Measurements from ENCODE around the gene CHDH. TPM values are rescaled to one million over a fixed set of nuclear protein-coding genes. Genes with fewer than 3 reads are reported as not detected.
A peak's percentile ranks its signal among the peaks of the same experiment; 100 is the strongest.

The CHDH gene
- total RNA-seq, 8 experiments from 2014 or later, result 0.27 to 2.8 (median 0.56) TPM

GRCh38 chr3:53780171-53780570, 66.0 kb downstream of the CHDH start:
- ATAC-seq (replicated peaks in 6 of 8), result no peak
- H3K27ac ChIP-seq, result no peak overlapping the region
- H3K4me1 ChIP-seq (replicated peaks in 1 of 2), result peaks cover 0 to 5% of the 10 kb centered on the region in 2 donors
- in situ Hi-C loops (cut with MboI; ENCODE audit: low pct_unique_long_range_greater_than_20kb in 2 of 9, low sequenced_read_pairs in 9 of 9, unreplicated experiment in 9 of 9), result no loop called here
- no peak overlapping the region for H3K4me3 ChIP-seq
- 33 to 89% (median 59%) methylated on average over 1 to 4 of the region's 4 CpGs; no CpG with 5 or more reads in 2 of the 10 experiments for WGBS, 10 experiments

GRCh38 chr3:53778153-53778552, 68.1 kb downstream of the CHDH start:
- 54 to 100% (median 73%) methylated on average over 1 to 3 of the region's 3 CpGs for WGBS, 10 experiments
- in situ Hi-C loops (cut with MboI; ENCODE audit: low pct_unique_long_range_greater_than_20kb in 2 of 9, low sequenced_read_pairs in 9 of 9, unreplicated experiment in 9 of 9), result no loop called here

GRCh38 chr3:53777468-53777867, 68.8 kb downstream of the CHDH start:
- ATAC-seq (replicated peaks in 6 of 8), result no peak
- in situ Hi-C loops (cut with MboI; ENCODE audit: low pct_unique_long_range_greater_than_20kb in 2 of 9, low sequenced_read_pairs in 9 of 9, unreplicated experiment in 9 of 9), result no loop called here
- Histone ChIP-seq H3K4me3 (no peak overlapping the region), H3K4me1 (replicated peaks in 1 of 2) (peaks cover 0 to 5% of the 10 kb centered on the region in 2 donors), H3K27ac (no peak overlapping the region)
- 80 to 100% (median 87%) methylated on average over 1 to 6 of the region's 8 CpGs; no CpG with 5 or more reads in 4 of the 10 experiments for WGBS, 10 experiments

More at GRCh38 chr3:53778153-53778552, 68.1 kb downstream of the CHDH start:
- H3K4me3 ChIP-seq, result no peak overlapping the region
- no peak overlapping the region for H3K27ac ChIP-seq
- H3K4me1 ChIP-seq (replicated peaks in 1 of 2), result peaks cover 0 to 5% of the 10 kb centered on the region in 2 donors
- no peak for ATAC-seq (replicated peaks in 6 of 8)

GRCh38 chr3:53776494-53777101, 69.6 kb downstream of the CHDH start:
- peaks cover 0 to 5% of the 10 kb centered on the region in 2 donors for H3K4me1 ChIP-seq (replicated peaks in 1 of 2)
- ATAC-seq (replicated peaks in 6 of 8), result peak in 3 of 8 experiments; percentile 10 to 29 (median 28)
- in situ Hi-C loops (cut with MboI; ENCODE audit: low pct_unique_long_range_greater_than_20kb in 2 of 9, low sequenced_read_pairs in 9 of 9, unreplicated experiment in 9 of 9), result no loop called here

GRCh38 chr3:53775834-53776251, 70.4 kb downstream of the CHDH start:
- no peak overlapping the region for H3K4me3 ChIP-seq
- 0 to 100% (median 80%) methylated on average over 1 of the region's 5 CpGs; no CpG with 5 or more reads in 3 of the 10 experiments for WGBS, 10 experiments
- in situ Hi-C loops (cut with MboI; ENCODE audit: low pct_unique_long_range_greater_than_20kb in 2 of 9, low sequenced_read_pairs in 9 of 9, unreplicated experiment in 9 of 9), result no loop called here

More at GRCh38 chr3:53776494-53777101, 69.6 kb downstream of the CHDH start:
- no peak overlapping the region for H3K4me3 ChIP-seq
- no peak overlapping the region for H3K27ac ChIP-seq
- 0 to 91% (median 67%) methylated on average over 2 to 8 of the region's 9 CpGs for WGBS, 10 experiments

GRCh38 chr3:53775018-53775417, 71.2 kb downstream of the CHDH start:
- 0 to 100% (median 70%) methylated on average over 1 to 5 of the region's 5 CpGs for WGBS, 10 experiments
- in situ Hi-C loops (cut with MboI; ENCODE audit: low pct_unique_long_range_greater_than_20kb in 2 of 9, low sequenced_read_pairs in 9 of 9, unreplicated experiment in 9 of 9), result no loop called here
- no peak overlapping the region for H3K4me3 ChIP-seq
- no peak for ATAC-seq (replicated peaks in 6 of 8)
- H3K4me1 ChIP-seq (replicated peaks in 1 of 2), result peaks cover 0 to 5% of the 10 kb centered on the region in 2 donors
- H3K27ac ChIP-seq, result no peak overlapping the region

More at GRCh38 chr3:53775834-53776251, 70.4 kb downstream of the CHDH start:
- ATAC-seq (replicated peaks in 6 of 8), result peak in 3 of 8 experiments; percentile 43 to 75 (median 70)
- H3K27ac ChIP-seq, result no peak overlapping the region
- H3K4me1 ChIP-seq (replicated peaks in 1 of 2), result peaks cover 0 to 5% of the 10 kb centered on the region in 2 donors

GRCh38 chr3:53774414-53774813, 71.8 kb downstream of the CHDH start:
- no peak overlapping the region for H3K27ac ChIP-seq
- in situ Hi-C loops (cut with MboI; ENCODE audit: low pct_unique_long_range_greater_than_20kb in 2 of 9, low sequenced_read_pairs in 9 of 9, unreplicated experiment in 9 of 9), result no loop called here
- no peak overlapping the region for H3K4me3 ChIP-seq
- WGBS, 10 experiments, result 51 to 100% (median 70%) methylated on average over 2 to 6 of the region's 8 CpGs; no CpG with 5 or more reads in 2 of the 10 experiments
- peaks cover 0 to 5% of the 10 kb centered on the region in 2 donors for H3K4me1 ChIP-seq (replicated peaks in 1 of 2)
- no peak for ATAC-seq (replicated peaks in 6 of 8)

- H3K27ac ChIP-seq, result no peak overlapping the region
- no peak overlapping the region for H3K4me3 ChIP-seq
- peaks cover 0 to 5% of the 10 kb centered on the region in 2 donors for H3K4me1 ChIP-seq (replicated peaks in 1 of 2)
- in situ Hi-C loops (cut with MboI; ENCODE audit: low pct_unique_long_range_greater_than_20kb in 2 of 9, low sequenced_read_pairs in 9 of 9, unreplicated experiment in 9 of 9), result no loop called here
- 0 to 93% (median 72%) methylated on average over 1 to 10 of the region's 10 CpGs; no CpG with 5 or more reads in 1 of the 10 experiments for WGBS, 10 experiments
- ATAC-seq (replicated peaks in 6 of 8), result peak in 4 of 8 experiments; percentile 17 to 62 (median 42)
These were observed 72.4 kb downstream of the CHDH start for GRCh38 chr3:53773611-53774368.

GRCh38 chr3:53773021-53773436, 73.2 kb downstream of the CHDH start:
- Histone ChIP-seq H3K27ac (no peak overlapping the region), H3K4me3 (no peak overlapping the region), H3K4me1 (replicated peaks in 1 of 2) (peaks cover 0 to 5% of the 10 kb centered on the region in 2 donors)
- in situ Hi-C loops (cut with MboI; ENCODE audit: low pct_unique_long_range_greater_than_20kb in 2 of 9, low sequenced_read_pairs in 9 of 9, unreplicated experiment in 9 of 9), result no loop called here
- 4 to 75% (median 68%) methylated on average over 3 to 5 of the region's 5 CpGs; no CpG with 5 or more reads in 5 of the 10 experiments for WGBS, 10 experiments
- no peak for ATAC-seq (replicated peaks in 6 of 8)

- Histone ChIP-seq H3K27ac (no peak overlapping the region), H3K4me1 (replicated peaks in 1 of 2) (peaks cover 0 to 5% of the 10 kb centered on the region in 2 donors), H3K4me3 (no peak overlapping the region)
- ATAC-seq (replicated peaks in 6 of 8), result no peak
- 33 to 100% (median 60%) methylated on average over 1 to 11 of the region's 14 CpGs; no CpG with 5 or more reads in 3 of the 10 experiments for WGBS, 10 experiments
- in situ Hi-C loops (cut with MboI; ENCODE audit: low pct_unique_long_range_greater_than_20kb in 2 of 9, low sequenced_read_pairs in 9 of 9, unreplicated experiment in 9 of 9), result no loop called here
These were observed 73.7 kb downstream of the CHDH start for GRCh38 chr3:53772562-53772961.

GRCh38 chr3:53768478-53769459, 77.5 kb downstream of the CHDH start:
- in situ Hi-C loops (cut with MboI; ENCODE audit: low pct_unique_long_range_greater_than_20kb in 2 of 9, low sequenced_read_pairs in 9 of 9, unreplicated experiment in 9 of 9), result no loop called here
- ATAC-seq (replicated peaks in 6 of 8), result no peak
- Histone ChIP-seq H3K4me3 (no peak overlapping the region), H3K27ac (no peak overlapping the region), H3K4me1 (replicated peaks in 1 of 2) (peaks cover 6 to 11% of the 10 kb centered on the region in 2 donors)
- WGBS, 10 experiments, result 29 to 93% (median 80%) methylated on average over 1 to 5 of the region's 12 CpGs; no CpG with 5 or more reads in 3 of the 10 experiments

- peaks cover 6 to 11% of the 10 kb centered on the region in 2 donors for H3K4me1 ChIP-seq (replicated peaks in 1 of 2)
- no peak overlapping the region for H3K4me3 ChIP-seq
- in situ Hi-C loops (cut with MboI; ENCODE audit: low pct_unique_long_range_greater_than_20kb in 2 of 9, low sequenced_read_pairs in 9 of 9, unreplicated experiment in 9 of 9), result no loop called here
- 80 to 100% (median 100%) methylated on average over 1 to 3 of the region's 7 CpGs; no CpG with 5 or more reads in 3 of the 10 experiments for WGBS, 10 experiments
- ATAC-seq (replicated peaks in 6 of 8), result no peak
- no peak overlapping the region for H3K27ac ChIP-seq
These were observed 79.5 kb downstream of the CHDH start for GRCh38 chr3:53766706-53767105.
